D721Med (cell line): ENCODE results near the gene ZNF212.
"Not testable (repeated sequence)": the region's sequence is repeated elsewhere in the genome, so short reads cannot be mapped to it uniquely, and the experiment has no call there.

Source experiments
- DNase-seq: peaks from one replicate; pipeline ENCODE4 v3.0.0; 2011; ENCODE audit warnings: low spot score; ENCODE audit not compliant: insufficient read length
- FAIRE-seq: peaks from 2 replicates; lab custom pipeline; 2011; peaks lifted over from hg19 to GRCh38; lab: Jason Lieb, UNC
- TF ChIP-seq, protein P1 (sequence below): IDR thresholded peaks from 2 replicates; pipeline ENCODE4 v1.5.1; 2012; ENCODE audit warnings: mild to moderate bottlenecking, control low read depth; ENCODE audit not compliant: insufficient read depth; ENCODE audit errors: missing control alignments

ZNF212 gene

DNA sequence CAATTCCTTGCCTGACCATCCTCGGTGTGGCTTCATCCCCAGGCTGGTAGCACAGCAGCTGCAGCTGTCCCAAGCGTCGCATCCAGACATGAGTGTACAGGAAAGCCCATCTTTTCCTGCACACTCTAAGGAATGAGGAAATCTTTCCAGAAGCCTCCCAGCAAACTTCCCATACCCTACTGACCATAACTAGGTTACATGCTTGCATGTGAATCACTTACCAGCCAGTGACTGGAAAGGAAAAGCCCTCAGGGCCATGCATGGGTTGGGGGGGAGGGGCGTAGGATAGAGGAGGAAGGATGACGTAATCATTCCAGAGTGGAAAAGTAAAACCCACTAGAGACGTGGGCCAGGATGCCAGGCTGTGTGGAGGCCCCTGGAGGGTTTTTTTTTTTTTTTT is 18.9 kb upstream of the ZNF212 start:
- no peak for DNase-seq
- no peak for FAIRE-seq
- TF ChIP-seq, protein P1, sequence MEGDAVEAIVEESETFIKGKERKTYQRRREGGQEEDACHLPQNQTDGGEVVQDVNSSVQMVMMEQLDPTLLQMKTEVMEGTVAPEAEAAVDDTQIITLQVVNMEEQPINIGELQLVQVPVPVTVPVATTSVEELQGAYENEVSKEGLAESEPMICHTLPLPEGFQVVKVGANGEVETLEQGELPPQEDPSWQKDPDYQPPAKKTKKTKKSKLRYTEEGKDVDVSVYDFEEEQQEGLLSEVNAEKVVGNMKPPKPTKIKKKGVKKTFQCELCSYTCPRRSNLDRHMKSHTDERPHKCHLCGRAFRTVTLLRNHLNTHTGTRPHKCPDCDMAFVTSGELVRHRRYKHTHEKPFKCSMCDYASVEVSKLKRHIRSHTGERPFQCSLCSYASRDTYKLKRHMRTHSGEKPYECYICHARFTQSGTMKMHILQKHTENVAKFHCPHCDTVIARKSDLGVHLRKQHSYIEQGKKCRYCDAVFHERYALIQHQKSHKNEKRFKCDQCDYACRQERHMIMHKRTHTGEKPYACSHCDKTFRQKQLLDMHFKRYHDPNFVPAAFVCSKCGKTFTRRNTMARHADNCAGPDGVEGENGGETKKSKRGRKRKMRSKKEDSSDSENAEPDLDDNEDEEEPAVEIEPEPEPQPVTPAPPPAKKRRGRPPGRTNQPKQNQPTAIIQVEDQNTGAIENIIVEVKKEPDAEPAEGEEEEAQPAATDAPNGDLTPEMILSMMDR, result no peak

DNA sequence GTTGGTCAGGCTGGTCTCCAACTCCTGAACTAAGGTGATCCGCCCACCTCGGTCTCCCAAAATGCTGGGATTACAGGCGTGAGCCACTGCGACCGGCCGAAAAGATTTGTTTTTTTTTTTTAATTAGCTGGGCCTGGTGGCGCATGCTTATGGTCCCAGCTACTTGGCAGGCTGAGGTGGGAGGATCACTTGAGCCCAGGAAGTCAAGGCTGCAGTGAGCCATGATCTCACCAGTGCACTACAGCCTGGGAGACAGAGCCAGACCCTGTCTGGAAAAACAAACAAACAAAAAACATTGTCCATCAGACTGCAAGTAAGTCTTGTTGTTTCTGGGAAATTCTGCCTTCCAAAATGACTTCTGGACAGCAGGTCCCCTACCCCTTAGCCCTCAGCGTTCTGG is 16.3 kb upstream of the ZNF212 start:
- DNase-seq (no peak), FAIRE-seq (no peak)
- TF ChIP-seq, protein P1, result no peak

DNA sequence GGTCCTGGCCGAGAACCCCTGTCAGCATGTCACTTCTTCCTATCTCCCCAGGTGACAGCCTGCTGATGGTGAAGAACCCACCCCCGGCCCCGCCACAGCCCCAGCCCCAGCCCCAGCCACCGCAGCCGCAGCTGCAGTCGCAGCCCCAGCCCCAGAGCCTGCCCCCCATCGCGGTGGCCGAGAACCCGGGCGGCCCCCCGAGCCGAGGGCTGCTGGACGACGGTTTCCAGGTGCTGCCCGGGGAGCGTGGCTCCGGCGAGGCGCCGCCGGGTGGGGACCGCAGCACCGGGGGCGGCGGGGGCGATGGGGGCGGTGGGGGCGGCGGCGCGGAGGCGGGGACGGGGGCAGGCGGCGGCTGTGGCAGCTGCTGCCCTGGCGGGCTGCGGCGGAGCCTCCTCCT is 15.7 kb upstream of the ZNF212 start:
- DNase-seq (no peak), FAIRE-seq (no peak)
- TF ChIP-seq, protein P1, result no peak

DNA sequence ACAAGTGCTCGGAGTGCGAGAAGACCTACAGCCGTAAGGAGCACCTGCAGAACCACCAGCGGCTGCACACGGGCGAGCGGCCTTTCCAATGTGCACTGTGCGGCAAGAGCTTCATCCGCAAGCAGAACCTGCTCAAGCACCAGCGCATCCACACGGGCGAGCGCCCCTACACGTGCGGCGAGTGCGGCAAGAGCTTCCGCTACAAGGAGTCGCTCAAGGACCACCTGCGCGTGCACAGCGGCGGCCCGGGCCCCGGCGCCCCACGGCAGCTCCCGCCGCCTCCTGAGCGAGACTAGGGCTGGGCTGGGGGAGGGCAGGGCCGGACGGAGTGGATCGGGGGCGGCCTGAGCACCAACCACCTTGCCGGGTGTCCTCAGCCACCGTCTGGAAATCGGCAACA is 15.1 kb upstream of the ZNF212 start:
- no peak for FAIRE-seq
- TF ChIP-seq, protein P1, result no peak

DNA sequence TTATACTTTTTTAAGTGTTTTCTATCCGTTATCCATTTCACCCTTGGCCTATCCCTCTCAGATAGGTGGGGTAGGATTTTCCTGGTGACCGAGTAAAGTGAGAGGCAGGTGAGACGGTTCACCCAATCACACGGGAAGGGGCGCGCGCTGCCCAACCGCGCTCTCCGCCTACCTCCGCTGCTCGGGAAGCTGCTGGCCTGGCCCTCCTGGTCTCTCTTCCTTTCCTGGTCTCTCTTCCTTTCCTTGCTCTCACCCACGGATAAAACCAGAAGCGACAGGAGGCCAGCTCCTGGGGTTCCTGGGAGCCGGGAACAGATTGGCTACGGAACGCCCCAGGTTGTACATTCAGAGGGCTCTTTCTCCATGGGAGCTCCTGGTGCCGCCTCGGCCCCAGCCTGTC is 14.3 kb upstream of the ZNF212 start:
- no peak for DNase-seq
- TF ChIP-seq, protein P1, result no peak
- no peak for FAIRE-seq

More for the DNA sequence above, 15.1 kb upstream of the ZNF212 start:
- DNase-seq, result no peak

DNA sequence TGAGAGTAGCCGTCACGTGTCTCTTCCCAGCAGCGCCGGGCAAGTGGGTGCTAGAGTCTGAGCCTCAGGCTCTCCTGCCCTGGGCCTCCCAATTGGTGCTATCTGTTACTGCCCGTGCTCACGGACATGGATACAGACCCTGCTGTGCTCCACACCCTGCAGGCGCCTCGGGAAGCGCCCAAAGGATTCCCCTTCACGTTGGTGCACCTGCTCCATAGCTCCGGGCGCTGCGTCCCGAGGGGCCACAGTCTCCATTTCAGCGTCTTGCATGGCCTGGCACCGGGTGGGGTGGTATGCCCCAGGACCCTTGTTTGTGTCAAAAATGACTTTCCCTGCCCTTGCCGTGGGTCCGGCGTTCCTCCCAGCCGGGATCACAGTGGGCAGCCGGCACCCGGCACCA is 13.8 kb upstream of the ZNF212 start:
- TF ChIP-seq, protein P1, result no peak
- DNase-seq (no peak), FAIRE-seq (no peak)

DNA sequence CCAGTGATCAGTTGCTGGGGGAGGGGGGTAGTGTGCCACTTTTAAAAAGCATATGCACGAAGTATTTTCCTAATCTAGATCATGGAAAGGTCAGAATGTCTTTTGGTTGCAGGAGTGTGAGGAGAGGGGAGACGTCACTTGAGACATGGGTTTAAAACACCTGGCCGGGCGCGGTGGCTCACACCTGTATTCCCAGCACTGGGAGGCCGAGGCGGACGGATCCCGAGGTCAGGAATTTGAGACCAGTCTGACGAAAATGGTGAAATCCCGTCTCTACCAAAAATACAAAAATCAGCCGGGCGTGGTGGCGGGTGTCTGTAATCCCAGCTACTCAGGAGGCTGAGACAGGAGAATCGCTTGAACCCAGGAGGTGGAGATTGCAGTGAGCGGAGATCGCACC is 13.1 kb upstream of the ZNF212 start:
- not testable (repeated sequence) for DNase-seq, FAIRE-seq
